ENCODE measurements around the gene PML. TPM values are rescaled to one million over a fixed set of nuclear protein-coding genes. Genes with fewer than 3 reads are reported as not detected.

PML gene
- total RNA-seq, 1 donor from 2014 or later: 234 TPM

Other genes with a start within 250 kb of the PML start
- under 0.01 and 0.80 TPM in 2 replicates for gene INSYN1, start 241.4 kb upstream of the PML start, total RNA-seq
- not detected in 2 replicates for gene TBC1D21, start 121.2 kb upstream of the PML start, total RNA-seq
- 62.8 and 70.7 TPM in 2 replicates for gene LOXL1, start 68.3 kb upstream of the PML start, total RNA-seq
- 23.2 and 36.5 TPM in 2 replicates for gene STOML1, start 2.4 kb upstream of the PML start, total RNA-seq
- gene GOLGA6A, start 87.8 kb downstream of the PML start, total RNA-seq: 0.05 TPM in 1 of 2 replicates, not detected in the other
- gene ISLR2, start 135.9 kb downstream of the PML start, total RNA-seq: not detected in 2 replicates
- gene ISLR, start 179.0 kb downstream of the PML start, total RNA-seq: 0.30 TPM in 1 of 2 replicates, not detected in the other
- 0.45 and 0.69 TPM in 2 replicates for gene STRA6, start 208.1 kb downstream of the PML start, total RNA-seq
- not detected in 2 replicates for gene CCDC33, start 241.6 kb downstream of the PML start, total RNA-seq

All from renal cortical epithelial cell (primary cell).